Measurements from ENCODE around the gene PSEN1. TPM values are rescaled to one million over a fixed set of nuclear protein-coding genes. Genes with fewer than 3 reads are reported as not detected.

The PSEN1 gene
- total RNA-seq, 2 donors from 2014 or later: 76.4 to 103 TPM

- H3K9me3 ChIP-seq: no peaks in the 10 kb centered on the region
- no peak for DNase-seq
- no peaks in the 10 kb centered on the region for H3K36me3 ChIP-seq
- no peak for TF ChIP-seq CTCF (IDR thresholded peaks at IDR 0.05)
- H3K27me3 ChIP-seq: no peaks in the 10 kb centered on the region
- H3K4me3 ChIP-seq: no peak overlapping the region
- H3K9ac ChIP-seq (ENCODE audit: low read depth in 2 of 2, low read length in 2 of 2): no peak overlapping the region
- no peaks in the 10 kb centered on the region for H3K4me1 ChIP-seq
- H3K27ac ChIP-seq: no peak overlapping the region
- intact Hi-C loops (cut with DNase I): no loop called here
Measured at GRCh38 chr14:73261075-73261474, 124.8 kb downstream of the PSEN1 start.

GRCh38 chr14:73261520-73262426, 125.5 kb downstream of the PSEN1 start:
- H3K27ac ChIP-seq: no peak overlapping the region
- no peaks in the 10 kb centered on the region for H3K9me3 ChIP-seq
- H3K9ac ChIP-seq (ENCODE audit: low read depth in 2 of 2, low read length in 2 of 2): no peak overlapping the region
- no peaks in the 10 kb centered on the region for H3K27me3 ChIP-seq
- no peak for TF ChIP-seq CTCF (IDR thresholded peaks at IDR 0.05)
- H3K36me3 ChIP-seq: no peaks in the 10 kb centered on the region
- H3K4me1 ChIP-seq: no peaks in the 10 kb centered on the region
- H3K4me3 ChIP-seq: no peak overlapping the region
- no peak for DNase-seq
- intact Hi-C loops (cut with DNase I): no loop called here

GRCh38 chr14:73262427-73263183, 126.3 kb downstream of the PSEN1 start:
- Histone ChIP-seq H3K4me1 (no peaks in the 10 kb centered on the region), H3K27me3 (no peaks in the 10 kb centered on the region), H3K9ac (ENCODE audit: low read depth in 2 of 2, low read length in 2 of 2) (no peak overlapping the region), H3K4me3 (no peak overlapping the region), H3K9me3 (no peaks in the 10 kb centered on the region), H3K36me3 (no peaks in the 10 kb centered on the region), H3K27ac (no peak overlapping the region)
- DNase-seq: no peak
- intact Hi-C loops (cut with DNase I): no loop called here
- TF ChIP-seq CTCF (IDR thresholded peaks at IDR 0.05): no peak

- Histone ChIP-seq H3K36me3 (no peaks in the 10 kb centered on the region), H3K4me1 (no peaks in the 10 kb centered on the region), H3K27me3 (no peaks in the 10 kb centered on the region), H3K4me3 (no peak overlapping the region), H3K27ac (no peak overlapping the region), H3K9ac (ENCODE audit: low read depth in 2 of 2, low read length in 2 of 2) (no peak overlapping the region), H3K9me3 (no peaks in the 10 kb centered on the region)
- DNase-seq: no peak
- intact Hi-C loops (cut with DNase I): no loop called here
- TF ChIP-seq CTCF (IDR thresholded peaks at IDR 0.05): no peak
Measured at GRCh38 chr14:73263606-73264005, 127.3 kb downstream of the PSEN1 start.

GRCh38 chr14:73264080-73264884, 128.0 kb downstream of the PSEN1 start:
- H3K9ac ChIP-seq (ENCODE audit: low read depth in 2 of 2, low read length in 2 of 2): no peak overlapping the region
- no peaks in the 10 kb centered on the region for H3K4me1 ChIP-seq
- no peak for TF ChIP-seq CTCF (IDR thresholded peaks at IDR 0.05)
- H3K27ac ChIP-seq: no peak overlapping the region
- no peaks in the 10 kb centered on the region for H3K9me3 ChIP-seq
- no peak for DNase-seq
- H3K36me3 ChIP-seq: no peaks in the 10 kb centered on the region
- intact Hi-C loops (cut with DNase I): no loop called here
- H3K27me3 ChIP-seq: no peaks in the 10 kb centered on the region
- H3K4me3 ChIP-seq: no peak overlapping the region
